HG02973 (cell line): ENCODE data around the gene SHQ1.

Experiments used
- ATAC-seq: cut with Tn5 transposase; IDR thresholded peaks from one replicate; pipeline ENCODE4 v1.9.1; 2021; ENCODE audit warnings: moderate library complexity; ENCODE audit not compliant: unreplicated experiment

Gene SHQ1

DNA sequence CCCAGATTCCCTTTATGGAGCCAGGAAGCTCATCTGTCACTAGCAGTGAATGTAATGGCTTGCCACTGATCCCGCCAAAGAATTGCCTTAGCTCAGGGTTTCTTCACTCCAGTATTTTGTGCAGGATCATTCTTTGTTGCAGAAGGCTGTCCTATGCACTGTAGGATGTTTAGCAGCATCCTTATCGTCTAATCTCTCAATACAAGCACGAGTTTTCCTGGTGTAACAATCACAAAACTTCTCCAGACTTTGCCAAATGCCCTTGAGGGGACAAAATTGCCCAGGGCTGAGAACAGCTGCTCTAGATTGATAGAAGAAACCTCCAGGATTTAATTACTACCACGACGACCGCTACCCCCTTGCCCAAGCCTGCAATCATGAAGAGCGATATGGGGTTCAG, 6.8 kb upstream of the SHQ1 start:
- ATAC-seq, result no peak

DNA sequence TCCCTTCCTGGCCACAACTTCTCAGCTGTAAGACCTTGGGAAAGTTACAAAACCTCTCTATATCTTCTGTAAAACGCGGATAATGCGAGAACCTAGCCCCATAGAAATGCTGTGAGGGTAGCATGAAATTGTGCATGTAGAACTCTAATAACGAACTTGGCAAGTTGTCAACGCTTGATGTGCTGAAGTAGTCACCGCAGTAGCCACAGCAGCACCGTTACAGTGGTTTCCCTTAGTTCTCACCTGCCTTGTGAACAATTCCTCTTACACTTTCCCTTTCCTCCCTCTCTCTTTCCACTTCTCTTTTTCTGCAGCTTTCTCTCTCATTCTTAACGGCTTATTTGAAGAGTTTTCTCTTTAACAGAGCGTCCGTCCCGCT, 447 bp upstream of the SHQ1 start:
- peak; percentile 42 for ATAC-seq

DNA sequence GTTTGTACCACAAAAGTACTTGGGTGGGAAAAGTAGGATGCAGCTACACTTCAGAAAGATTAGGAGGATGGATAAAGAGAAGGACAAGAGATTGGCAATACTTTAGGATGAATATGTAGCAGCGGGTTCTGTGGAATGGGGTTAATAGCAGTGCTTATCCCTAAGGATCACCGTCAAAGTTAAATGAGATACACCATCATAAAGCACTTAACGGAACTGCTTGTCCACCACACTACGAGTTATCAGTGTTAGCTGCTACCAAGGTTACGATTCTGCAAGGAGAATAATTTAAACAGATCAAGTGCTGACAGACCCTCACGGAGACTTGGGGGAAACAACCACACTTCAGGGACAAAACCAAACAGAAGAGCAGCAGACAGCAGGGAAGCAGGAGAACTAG, 963 bp downstream of the SHQ1 start:
- no peak for ATAC-seq

DNA sequence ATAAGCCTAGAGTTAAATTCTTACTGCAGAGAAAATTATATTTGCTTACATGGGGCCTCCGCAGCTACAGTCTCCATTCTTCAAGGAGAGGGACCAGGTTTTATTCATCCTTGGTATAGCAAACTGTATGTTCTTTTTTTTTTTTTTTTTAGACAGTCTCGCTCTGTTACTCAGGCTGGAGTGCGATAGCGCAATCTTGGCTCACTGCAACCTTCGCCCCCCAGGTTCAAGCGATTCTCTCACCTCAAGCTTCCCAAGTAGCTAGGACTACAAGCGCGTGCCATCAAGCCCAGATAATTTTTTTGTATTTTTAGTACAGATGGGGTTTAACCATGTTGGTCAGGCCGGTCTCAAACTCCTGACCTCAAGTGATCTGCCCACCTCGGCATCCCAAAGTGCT, 2.1 kb downstream of the SHQ1 start:
- no peak for ATAC-seq

DNA sequence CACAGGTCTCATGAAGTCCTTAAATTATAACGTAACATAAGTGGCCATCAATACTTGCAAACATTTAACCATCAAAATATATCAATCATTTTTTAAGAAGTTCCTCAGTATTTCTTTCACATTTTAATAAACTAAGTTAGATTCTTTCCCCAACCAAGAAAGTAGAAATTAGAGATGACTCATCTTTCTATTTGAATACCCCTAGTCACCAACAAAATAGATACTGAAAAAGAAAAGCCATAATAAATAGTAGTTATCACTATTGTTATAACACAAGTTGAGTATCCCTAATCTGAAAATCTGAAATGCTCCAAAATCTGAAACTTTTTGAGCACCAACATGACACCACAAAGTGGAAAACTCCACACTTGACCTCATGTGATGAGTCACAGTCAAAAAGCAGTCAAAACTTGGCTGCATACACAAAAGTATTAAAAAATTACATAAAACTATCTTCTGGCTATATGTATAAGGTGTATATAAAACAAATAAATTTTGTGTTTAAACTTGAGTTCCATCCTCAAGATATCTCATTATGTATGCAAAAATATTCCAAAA, 3.7 kb downstream of the SHQ1 start:
- no peak for ATAC-seq

DNA sequence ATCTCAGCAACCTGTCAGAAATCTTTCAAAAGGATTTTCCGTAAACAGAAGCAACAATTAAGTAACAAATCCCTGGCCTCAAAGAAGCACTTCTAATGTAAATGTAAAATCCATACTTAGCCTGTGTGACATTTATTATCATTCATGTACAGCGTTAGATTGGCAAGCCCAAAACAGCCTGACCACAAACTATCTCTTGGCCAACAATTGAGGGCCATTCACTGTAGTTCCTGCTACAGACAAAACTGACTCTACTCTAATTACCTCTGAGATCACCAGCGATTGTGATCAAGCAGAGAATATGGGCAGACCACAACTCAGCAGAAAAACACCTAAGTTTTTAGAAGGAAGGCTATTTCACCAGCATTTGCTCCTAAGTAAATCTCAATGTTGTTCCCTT, 9.2 kb downstream of the SHQ1 start:
- no peak for ATAC-seq

DNA sequence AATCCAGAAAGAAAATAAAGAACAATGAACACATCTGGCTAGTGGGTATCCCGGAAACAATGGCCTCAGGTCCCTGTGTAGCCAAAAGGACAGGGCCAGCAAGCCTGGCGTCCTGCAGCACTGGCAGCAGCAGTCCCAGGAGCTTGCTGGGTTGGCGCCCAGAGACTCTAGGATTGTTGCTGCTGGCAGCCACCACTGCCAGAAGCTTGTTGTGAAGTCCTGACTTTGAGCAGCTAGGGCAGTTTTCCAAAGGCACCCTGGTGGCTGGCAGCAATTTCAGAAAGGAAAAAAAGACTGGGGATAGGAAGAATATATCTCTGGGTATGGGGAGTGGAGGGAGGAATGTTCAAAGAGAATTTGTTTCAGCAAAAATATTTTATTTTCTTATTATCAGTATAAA, 11.3 kb downstream of the SHQ1 start:
- no peak for ATAC-seq

DNA sequence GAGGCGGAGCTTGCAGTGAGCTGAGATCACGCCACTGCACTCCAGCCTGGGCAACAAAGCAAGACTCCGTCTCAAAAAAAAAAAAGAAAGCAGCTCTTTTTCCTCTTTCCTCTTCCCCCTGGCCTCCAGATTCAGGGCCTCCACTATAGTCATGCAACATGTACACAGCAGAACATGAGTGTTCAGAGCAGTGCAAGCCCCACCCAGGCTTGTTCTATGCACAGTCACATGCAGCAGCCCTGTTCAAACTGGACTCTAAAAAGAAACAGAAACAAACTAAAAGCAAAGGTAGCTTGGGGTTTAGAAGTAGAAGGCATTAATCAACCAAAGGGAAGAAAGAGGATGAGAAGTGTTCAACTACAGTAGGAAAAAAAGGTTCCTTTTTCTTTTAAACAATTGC, 11.8 kb downstream of the SHQ1 start:
- no peak for ATAC-seq

DNA sequence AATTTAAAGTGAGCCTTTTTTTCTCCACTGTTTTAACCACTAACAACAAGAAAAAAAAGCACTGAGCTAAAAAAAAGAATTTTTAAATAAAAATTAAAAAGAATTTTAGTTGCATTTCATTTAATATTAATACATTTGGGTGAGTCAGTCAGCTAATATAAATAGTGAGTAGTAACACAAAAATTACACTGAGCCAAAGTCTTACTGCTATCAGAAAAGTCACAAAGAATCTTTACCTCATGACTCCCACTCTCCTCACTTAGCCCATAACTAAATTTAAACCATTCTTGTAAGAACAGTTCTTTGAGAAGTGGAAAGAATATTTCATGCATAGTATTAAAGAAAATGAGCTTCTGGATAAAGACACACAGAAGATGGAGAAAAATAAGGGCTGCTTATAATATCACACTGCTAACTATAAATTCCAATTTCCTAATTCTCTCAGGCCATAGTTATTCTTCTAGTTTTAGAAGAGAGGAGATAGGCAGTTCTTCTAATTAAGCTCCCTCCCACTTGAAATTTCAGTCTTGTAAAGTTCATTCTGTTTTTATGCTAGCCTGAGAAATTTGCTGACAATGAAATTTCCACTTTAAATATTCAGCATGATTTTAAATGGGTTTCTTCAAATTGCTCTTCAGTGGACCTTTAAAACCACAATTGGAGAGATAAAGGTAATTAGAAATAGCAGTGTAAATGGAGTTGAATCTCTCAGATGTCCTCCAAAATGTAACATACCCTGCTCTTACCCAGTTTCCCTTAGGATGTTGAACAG, 17.6 kb downstream of the SHQ1 start:
- ATAC-seq, result no peak

DNA sequence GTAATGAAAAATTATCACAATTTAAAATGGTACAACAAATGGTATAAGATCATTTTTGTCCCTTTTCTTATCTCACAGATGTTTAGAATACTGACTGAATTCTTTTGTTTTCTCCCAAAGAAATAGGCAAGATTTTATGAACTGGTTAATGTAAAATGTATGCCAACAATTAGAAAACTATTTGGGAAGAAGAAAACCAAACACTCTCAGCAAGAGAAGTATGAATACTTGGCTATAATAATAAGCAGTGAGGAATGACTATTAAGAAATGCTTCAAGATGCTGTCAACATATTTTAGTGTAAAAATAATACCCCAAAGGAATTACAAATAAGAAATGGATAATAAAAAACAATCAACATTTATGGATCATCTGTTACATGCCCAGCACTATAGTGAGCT, 18.5 kb downstream of the SHQ1 start:
- ATAC-seq, result no peak

DNA sequence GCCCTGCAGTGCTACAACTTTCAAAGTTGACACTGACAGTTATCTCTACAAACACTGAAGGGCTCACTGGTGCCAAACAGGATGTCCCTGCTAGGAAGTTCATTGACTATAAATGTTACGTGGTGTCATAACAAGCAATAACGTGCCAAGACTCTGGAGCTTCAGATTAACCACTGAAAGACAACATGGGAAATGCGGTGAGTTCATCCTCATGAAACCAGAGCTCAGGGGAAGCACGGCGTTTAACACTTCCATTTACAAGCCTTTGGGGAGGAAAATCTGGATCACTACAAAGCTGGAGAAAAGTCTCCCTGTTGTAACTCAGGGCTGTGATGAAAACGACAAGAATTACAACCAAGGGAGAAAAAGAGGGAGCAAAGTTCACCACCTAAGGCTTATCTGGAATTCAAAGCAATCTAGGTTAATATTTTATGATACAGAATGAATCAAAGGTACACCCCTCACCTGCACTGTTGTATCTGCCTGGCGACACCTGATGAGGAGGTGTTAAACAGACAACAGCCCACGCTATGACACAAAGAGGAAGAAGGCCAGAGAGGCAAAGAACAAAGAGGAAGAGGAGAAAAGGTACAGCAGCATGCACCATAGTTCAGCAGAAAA, 27.0 kb downstream of the SHQ1 start:
- peak; percentile 29 for ATAC-seq

DNA sequence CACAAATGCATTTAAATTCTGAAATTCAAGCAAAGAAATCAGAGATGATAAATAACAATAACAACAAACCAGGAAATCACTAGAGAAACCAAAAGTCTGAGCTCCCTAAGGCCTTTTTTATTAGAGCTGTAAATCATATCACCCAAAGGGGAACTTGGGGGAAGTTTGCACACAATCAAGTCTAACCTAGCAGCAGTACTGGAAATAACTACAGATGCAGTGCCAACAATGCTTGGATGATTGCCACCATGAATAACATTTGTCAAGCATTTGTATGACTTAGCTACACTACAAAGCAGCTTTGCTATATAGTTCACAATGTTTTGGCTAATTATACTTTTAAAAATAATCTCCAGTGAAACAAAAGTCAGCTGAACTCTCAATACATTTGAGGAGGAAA, 27.8 kb downstream of the SHQ1 start:
- ATAC-seq, result no peak

DNA sequence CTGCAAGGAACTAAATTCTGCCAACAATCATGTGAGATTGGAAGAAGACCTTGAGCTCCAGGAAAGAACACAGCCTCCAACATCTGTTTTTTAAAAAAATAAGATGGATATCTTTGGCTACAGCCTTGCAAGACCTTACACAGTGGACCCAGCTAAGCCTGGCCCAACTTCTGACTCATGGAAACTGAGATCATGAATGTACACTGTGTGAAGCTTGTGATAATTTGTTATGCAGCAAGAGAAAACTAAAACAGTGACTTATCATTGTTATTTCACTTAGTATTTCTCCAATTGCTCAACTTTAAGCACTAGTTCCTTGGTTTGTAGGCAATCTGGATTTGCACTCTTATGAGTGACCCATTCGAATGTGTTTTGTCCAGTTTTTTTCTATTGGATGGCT, 29.3 kb downstream of the SHQ1 start:
- no peak for ATAC-seq

DNA sequence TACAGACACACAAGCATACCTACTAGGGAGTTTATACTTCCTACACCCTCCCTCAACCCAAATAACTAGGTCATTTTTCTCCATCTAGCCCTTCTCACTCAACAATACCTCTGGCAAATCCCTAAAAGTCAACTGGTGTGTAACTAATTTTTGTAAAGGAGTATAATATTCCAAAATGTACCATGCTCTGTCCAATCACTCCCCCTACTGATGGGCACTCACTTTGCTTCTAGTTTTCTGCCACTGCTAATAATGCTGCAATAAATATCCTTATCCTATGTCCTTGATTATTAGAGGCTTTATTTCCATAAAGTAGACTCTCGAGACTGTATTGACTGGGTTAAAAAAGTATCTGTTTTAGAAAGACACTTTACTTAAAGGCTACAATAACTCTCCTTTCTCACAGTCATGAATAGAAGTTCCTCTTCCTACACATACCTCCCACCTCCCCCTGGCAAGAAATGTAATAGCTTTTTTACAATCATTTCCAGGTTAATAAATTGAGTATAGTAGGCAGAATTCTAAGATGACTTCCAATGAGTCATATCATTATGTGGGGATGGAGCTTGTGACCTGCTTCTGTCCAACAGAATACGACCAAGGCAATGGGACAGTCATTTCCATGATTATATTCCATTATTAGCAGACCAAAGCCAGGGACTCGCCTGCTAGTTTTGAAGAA, 30.0 kb downstream of the SHQ1 start:
- ATAC-seq, result no peak

DNA sequence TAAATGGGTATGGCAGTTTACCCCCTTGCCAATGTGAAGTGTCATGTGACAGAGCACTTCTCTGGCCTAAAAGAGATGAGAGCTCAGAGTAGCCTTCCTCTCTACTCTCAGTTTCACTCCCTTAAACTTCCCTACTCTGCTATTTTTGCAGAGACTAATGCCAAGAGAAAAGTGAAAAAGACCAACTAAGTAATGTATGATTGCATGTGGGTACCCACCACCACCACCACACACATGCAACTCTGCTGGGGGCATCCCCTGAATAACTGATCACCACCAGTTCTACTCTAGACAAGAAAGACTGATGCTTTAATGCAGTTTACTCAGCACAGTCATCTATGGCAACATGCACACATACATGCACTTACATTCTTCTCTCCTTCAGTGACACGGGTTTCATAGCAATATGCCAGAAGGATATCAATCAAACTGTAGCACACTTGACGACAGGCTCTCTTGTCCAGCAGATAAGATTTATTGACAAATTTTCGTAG, 31.3 kb downstream of the SHQ1 start:
- ATAC-seq, result peak; percentile 45

DNA sequence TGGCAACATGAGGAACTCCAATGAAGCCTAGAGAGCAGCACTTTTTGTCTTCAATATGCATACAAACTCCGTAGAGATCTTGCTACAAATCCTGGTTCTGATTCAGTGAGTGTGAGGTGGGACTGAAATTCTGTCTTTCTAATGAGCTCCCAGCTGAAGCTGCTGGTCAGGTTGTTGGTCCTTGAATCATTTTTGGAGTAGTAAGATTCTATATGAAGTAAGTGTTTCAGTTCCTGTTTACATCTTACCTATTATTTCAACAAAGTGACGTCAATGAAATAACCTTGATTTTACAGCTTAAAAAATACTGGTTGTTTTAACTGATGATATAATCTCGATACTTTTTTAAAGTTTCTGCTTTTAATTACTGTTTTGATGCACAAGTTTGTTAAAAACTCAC, 33.9 kb downstream of the SHQ1 start:
- ATAC-seq, result peak; percentile 39

DNA sequence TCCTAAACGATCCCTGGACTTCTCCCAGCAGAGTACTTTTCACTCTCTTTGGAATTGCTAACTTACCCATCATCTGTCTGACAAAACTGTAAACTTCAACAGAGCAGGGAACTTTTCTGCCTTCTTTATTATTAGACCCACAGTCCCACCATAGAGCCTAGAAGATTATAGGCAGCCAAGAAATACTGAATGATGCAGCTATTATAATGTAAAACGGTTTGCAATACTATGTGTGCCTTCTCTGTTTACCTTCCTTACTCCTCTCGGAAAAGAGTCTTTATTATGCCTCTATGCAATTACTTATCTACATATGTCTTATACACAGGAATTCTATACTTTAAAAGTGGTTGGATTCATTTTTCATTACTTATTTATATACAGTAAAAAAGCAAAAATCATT, 36.0 kb downstream of the SHQ1 start:
- ATAC-seq, result no peak

DNA sequence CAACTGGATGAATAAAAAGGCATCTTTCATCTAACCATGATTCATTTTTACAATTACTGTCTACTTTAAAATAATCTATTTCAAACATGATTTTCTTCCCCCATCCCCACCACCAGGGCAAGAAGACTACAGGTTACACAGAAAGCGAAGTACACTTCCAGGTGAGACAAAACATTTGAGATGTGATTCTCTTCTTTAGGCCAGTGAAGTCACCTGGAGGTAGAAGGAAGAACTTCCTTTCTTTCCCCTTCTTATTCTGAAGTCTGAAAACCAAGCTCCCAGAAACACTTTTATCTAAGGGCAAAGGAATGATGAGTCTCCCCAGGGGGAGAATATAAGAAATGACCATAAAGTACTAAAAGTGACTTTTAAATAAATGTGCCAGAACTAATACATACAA, 36.7 kb downstream of the SHQ1 start:
- no peak for ATAC-seq

DNA sequence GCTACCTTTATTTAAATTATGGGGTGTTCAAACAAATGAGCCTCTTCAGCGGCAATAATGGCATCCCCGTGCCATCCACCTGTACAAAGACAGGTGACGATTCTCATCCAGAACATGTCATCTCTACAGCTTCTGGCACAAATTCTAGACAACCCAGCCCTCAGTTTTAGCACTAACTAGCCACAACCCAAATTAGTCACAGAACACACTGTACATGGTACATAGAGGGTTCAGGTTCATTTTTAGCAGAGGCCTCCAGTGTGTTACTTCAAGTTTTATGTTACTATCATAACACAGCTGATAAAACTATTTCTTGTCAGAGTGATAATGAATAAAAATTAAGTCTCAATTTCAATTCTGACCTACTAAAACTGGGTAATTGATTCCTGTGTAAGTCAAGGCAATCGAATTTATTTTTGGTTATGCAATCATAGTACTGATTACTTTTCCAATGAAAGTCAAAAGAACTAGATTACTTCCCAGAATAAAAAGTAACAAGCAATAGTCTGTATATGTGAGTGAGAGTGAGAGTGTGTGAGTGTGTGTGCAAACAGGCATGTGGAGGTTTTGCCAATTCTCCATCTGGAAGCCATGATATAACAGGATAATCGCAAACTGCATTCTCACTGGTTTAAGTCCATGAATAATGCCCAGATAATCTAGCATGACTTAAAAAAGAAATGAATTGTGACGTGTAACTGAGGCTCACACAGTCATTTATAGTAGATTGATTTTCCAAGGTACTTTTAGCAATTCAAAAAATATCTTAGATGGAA, 37.4 kb downstream of the SHQ1 start:
- no peak for ATAC-seq

DNA sequence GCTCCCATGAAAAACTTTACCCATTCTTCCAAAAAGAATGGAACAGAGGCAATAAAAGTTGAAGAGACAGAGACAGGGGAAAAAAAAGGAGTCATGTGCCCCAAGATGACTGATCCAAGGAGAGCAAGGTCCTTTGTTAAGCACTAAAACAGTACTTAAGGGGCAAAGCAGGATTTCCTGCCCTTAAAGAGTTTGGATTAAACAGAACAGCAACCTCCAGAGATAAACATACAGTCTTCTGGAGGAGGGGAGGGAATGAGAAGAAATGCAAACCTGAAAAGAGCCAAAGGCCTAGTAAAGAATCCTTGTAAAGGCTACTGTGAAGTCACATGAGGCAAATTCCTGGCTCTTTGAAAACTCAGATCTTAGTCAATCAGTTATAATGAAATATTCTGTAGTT, 38.2 kb downstream of the SHQ1 start:
- no peak for ATAC-seq

DNA sequence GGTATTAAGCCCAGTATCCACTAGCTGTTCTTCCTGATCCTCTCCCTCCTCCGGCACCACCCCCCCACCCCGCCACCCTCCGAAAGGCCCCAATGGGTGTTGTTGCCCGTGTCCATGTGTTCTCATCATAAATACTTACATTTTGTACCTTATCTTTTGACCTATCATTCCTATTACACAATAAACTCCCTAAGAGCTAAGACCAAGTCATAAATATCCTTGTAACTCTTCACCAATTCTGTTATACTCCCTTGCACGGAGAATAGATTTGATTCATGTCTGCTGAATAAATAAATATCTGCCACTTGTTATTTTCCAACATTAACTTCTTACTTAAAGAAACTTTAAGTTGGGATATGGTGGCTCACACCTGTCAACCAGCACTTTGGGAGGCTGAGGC, 43.9 kb downstream of the SHQ1 start:
- no peak for ATAC-seq
